ENCODE measurements around the gene CLASP1.

CLASP1 gene

DNA sequence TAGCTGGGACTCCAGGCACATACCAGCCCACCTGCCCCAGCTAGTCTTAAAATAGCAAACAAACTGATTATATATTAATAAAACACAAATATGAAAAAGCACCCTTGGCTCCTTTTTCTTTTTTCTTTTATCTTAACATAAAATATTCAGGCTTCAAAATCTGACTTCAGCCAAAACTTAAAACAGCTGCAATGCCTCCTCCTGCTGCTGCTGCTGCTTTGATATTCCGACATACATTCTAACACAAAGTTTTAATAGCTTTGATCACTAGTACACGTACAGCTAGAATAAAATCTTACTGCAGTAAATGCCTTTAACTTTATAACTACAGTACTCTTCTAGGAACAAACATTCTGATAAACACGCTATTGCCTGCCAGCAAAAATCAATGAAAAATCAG, 190.0 kb downstream of the CLASP1 start:
- no peak for DNase-seq (ENCODE audit: low read depth in 2 of 2)
- no peak overlapping the region for H3K4me3 ChIP-seq (replicated peaks in 1 of 2; ENCODE audit: low read depth in 2 of 2, low read length in 2 of 2)
- TF ChIP-seq, protein P1, sequence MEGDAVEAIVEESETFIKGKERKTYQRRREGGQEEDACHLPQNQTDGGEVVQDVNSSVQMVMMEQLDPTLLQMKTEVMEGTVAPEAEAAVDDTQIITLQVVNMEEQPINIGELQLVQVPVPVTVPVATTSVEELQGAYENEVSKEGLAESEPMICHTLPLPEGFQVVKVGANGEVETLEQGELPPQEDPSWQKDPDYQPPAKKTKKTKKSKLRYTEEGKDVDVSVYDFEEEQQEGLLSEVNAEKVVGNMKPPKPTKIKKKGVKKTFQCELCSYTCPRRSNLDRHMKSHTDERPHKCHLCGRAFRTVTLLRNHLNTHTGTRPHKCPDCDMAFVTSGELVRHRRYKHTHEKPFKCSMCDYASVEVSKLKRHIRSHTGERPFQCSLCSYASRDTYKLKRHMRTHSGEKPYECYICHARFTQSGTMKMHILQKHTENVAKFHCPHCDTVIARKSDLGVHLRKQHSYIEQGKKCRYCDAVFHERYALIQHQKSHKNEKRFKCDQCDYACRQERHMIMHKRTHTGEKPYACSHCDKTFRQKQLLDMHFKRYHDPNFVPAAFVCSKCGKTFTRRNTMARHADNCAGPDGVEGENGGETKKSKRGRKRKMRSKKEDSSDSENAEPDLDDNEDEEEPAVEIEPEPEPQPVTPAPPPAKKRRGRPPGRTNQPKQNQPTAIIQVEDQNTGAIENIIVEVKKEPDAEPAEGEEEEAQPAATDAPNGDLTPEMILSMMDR (IDR thresholded peaks at IDR 0.05; ENCODE audit: low read depth, low read length): no peak

GRCh38 chr2:121456325-121456724, 192.9 kb downstream of the CLASP1 start:
- DNase-seq (ENCODE audit: low read depth in 2 of 2): no peak
- H3K4me3 ChIP-seq (replicated peaks in 1 of 2; ENCODE audit: low read depth in 2 of 2, low read length in 2 of 2): no peak overlapping the region
- TF ChIP-seq, protein P1 (IDR thresholded peaks at IDR 0.05; ENCODE audit: low read depth, low read length): no peak

GRCh38 chr2:121455446-121455845, 193.8 kb downstream of the CLASP1 start:
- H3K4me3 ChIP-seq (replicated peaks in 1 of 2; ENCODE audit: low read depth in 2 of 2, low read length in 2 of 2): no peak overlapping the region
- no peak for DNase-seq (ENCODE audit: low read depth in 2 of 2)

GRCh38 chr2:121454549-121455090, 194.6 kb downstream of the CLASP1 start:
- H3K4me3 ChIP-seq (replicated peaks in 1 of 2; ENCODE audit: low read depth in 2 of 2, low read length in 2 of 2): no peak overlapping the region
- peak; percentile 20 to 68 for DNase-seq (ENCODE audit: low read depth in 2 of 2)
- TF ChIP-seq, protein P1 (IDR thresholded peaks at IDR 0.05; ENCODE audit: low read depth, low read length): no peak

More at GRCh38 chr2:121455446-121455845, 193.8 kb downstream of the CLASP1 start:
- TF ChIP-seq, protein P1 (IDR thresholded peaks at IDR 0.05; ENCODE audit: low read depth, low read length): no peak

DNA sequence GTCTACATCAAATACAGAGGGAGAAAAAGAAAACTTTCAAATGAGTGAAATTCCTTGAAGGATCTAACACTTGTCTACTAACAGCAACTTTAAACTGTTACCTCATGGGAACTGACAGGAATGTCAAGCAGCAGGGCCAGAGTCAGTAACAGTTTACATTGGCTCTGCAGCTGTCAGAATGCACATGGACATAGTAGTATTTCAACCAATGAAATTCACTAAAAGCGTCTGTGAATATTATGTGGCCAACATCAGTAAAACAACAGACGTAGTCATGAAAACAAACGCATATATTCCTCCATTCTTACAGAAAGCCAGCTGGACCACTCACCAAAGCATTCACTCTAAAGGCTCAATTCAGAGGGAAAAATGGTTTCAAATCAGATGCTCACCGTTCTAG, 197.9 kb downstream of the CLASP1 start:
- no peak overlapping the region for H3K4me3 ChIP-seq (replicated peaks in 1 of 2; ENCODE audit: low read depth in 2 of 2, low read length in 2 of 2)
- TF ChIP-seq, protein P1 (IDR thresholded peaks at IDR 0.05; ENCODE audit: low read depth, low read length): no peak
- DNase-seq (ENCODE audit: low read depth in 2 of 2): no peak

GRCh38 chr2:121450301-121450700, 199.0 kb downstream of the CLASP1 start:
- TF ChIP-seq, protein P1 (IDR thresholded peaks at IDR 0.05; ENCODE audit: low read depth, low read length): no peak
- DNase-seq (ENCODE audit: low read depth in 2 of 2): no peak

GRCh38 chr2:121446647-121447241, 202.5 kb downstream of the CLASP1 start:
- TF ChIP-seq, protein P1 (IDR thresholded peaks at IDR 0.05; ENCODE audit: low read depth, low read length): no peak
- no peak overlapping the region for H3K4me3 ChIP-seq (replicated peaks in 1 of 2; ENCODE audit: low read depth in 2 of 2, low read length in 2 of 2)
- DNase-seq (ENCODE audit: low read depth in 2 of 2): no peak

More at GRCh38 chr2:121450301-121450700, 199.0 kb downstream of the CLASP1 start:
- no peak overlapping the region for H3K4me3 ChIP-seq (replicated peaks in 1 of 2; ENCODE audit: low read depth in 2 of 2, low read length in 2 of 2)

All from cardiac fibroblast (primary cell).